Type B pancreatic cell (in vitro differentiated cells): ENCODE results near the gene STIM1. TPM values are rescaled to one million over a fixed set of nuclear protein-coding genes. Genes with fewer than 3 reads are reported as not detected.

ENCODE experiments used
- DNase-seq: peaks from one replicate; pipeline ENCODE4 v3.0.0; 2021; ENCODE audit warnings: mixed read lengths; ENCODE audit not compliant: unreplicated experiment; ENCODE audit errors: extremely low spot score
- H3K27ac Mint-ChIP-seq: 2 replicates; pipeline ENCODE4 v1.8.0; 2021; ENCODE audit warnings: mild to moderate bottlenecking, mixed read lengths
- H3K27me3 Mint-ChIP-seq: 2 replicates; pipeline ENCODE4 v1.8.0; 2021; ENCODE audit warnings: mixed read lengths
- H3K36me3 Mint-ChIP-seq: 2 replicates; pipeline ENCODE4 v1.8.0; 2021; ENCODE audit warnings: mixed read lengths
- H3K4me1 Mint-ChIP-seq: one replicate; pipeline ENCODE4 v1.8.0; 2021; ENCODE audit warnings: mixed read lengths; ENCODE audit not compliant: unreplicated experiment
- H3K4me3 Mint-ChIP-seq: 2 replicates; pipeline ENCODE4 v1.8.0; 2021; ENCODE audit warnings: mild to moderate bottlenecking, mixed read lengths
- H3K9me3 Mint-ChIP-seq: 2 replicates; pipeline ENCODE4 v1.8.0; 2021; ENCODE audit warnings: mixed read lengths
- CTCF ChIP-seq: fragments of 200-600 bp; sonication (generic); conservative IDR thresholded peaks from 2 replicates; pipeline ENCODE4 v1.5.0; 2021; ENCODE audit warnings: antibody characterized with exemption, mild to moderate bottlenecking
- total RNA-seq: library from RNA; stranded (reverse); gene quantifications from 2 replicates; pipeline ENCODE4 v1.2.1, GENCODE V29; 2021; ENCODE audit warnings: low replicate concordance

STIM1 gene
- total RNA-seq, 1 donor from 2014 or later = 38.9 TPM

DNA sequence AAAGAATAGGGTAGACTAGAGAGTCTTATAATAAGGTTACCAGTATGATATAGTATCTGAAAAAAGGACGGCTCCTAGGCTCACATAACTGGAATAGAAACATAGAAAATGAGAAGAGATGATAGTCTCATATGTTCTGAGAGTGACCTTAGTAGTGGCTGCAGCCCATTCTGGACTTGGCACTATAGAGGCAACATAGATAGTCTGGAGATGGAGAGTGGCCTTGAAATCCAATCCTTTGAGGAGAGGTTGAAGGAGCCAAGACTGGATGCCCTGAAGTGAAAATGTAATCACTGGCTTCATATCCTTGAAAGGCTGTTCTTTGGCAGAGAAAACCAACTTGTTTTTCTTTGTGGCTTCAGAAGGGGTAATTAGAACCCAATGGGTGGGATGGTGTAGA, 81.1 kb downstream of the STIM1 start:
- H3K36me3 Mint-ChIP-seq = peaks cover 5% of the 10 kb centered on the region
- DNase-seq = no peak
- no peaks in the 10 kb centered on the region for H3K9me3 Mint-ChIP-seq
- H3K27ac Mint-ChIP-seq = no peak overlapping the region
- H3K27me3 Mint-ChIP-seq = no peaks in the 10 kb centered on the region
- no peaks in the 10 kb centered on the region for H3K4me1 Mint-ChIP-seq
- no peak for TF ChIP-seq CTCF
- no peak overlapping the region for H3K4me3 Mint-ChIP-seq

- no peak for TF ChIP-seq CTCF
- peaks cover 5% of the 10 kb centered on the region for H3K36me3 Mint-ChIP-seq
- H3K27ac Mint-ChIP-seq = no peak overlapping the region
- H3K4me1 Mint-ChIP-seq = peaks cover 5% of the 10 kb centered on the region
- no peaks in the 10 kb centered on the region for H3K9me3 Mint-ChIP-seq
- H3K27me3 Mint-ChIP-seq = no peaks in the 10 kb centered on the region
- H3K4me3 Mint-ChIP-seq = no peak overlapping the region
- DNase-seq = no peak
Observed at GRCh38 chr11:3939211-3939610, 83.7 kb downstream of the STIM1 start.

DNA sequence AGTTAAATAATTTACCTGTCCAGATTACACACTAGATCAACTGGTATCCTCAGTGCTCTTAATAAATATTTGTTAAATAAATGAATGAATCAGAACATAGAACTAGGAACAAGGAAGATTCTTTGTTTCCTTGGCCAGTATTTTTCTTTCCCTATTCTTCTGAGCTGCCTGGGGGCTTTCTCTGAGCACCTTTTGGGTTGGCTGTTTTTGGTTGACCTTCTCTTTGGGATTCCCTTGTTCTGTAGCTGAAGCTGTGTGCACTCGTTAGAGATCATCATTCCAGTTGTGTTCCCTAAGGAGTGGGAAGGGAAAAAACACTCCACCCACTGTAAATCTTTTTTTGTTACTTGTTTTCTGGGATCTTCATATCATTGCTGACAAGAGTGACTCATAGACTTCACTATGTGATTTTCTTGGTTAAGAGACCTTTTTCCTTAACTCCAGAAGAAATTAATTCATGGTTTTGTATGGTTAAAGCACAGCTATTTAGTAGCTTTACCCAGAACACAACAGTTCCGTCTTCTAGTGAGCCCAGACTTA, 84.3 kb downstream of the STIM1 start:
- TF ChIP-seq CTCF = no peak
- H3K36me3 Mint-ChIP-seq = peaks cover under 1% of the 10 kb centered on the region
- H3K9me3 Mint-ChIP-seq = no peaks in the 10 kb centered on the region
- DNase-seq = no peak
- H3K4me3 Mint-ChIP-seq = no peak overlapping the region
- H3K4me1 Mint-ChIP-seq = peaks cover 7% of the 10 kb centered on the region
- H3K27me3 Mint-ChIP-seq = no peaks in the 10 kb centered on the region
- H3K27ac Mint-ChIP-seq = no peak overlapping the region

GRCh38 chr11:3942160-3942955, 86.9 kb downstream of the STIM1 start:
- no peak for DNase-seq
- no peak overlapping the region for H3K27ac Mint-ChIP-seq
- H3K4me3 Mint-ChIP-seq = no peak overlapping the region
- no peaks in the 10 kb centered on the region for H3K27me3 Mint-ChIP-seq
- no peaks in the 10 kb centered on the region for H3K9me3 Mint-ChIP-seq
- H3K4me1 Mint-ChIP-seq = peaks cover 7% of the 10 kb centered on the region
- no peaks in the 10 kb centered on the region for H3K36me3 Mint-ChIP-seq
- TF ChIP-seq CTCF = no peak

- H3K4me3 Mint-ChIP-seq = no peak overlapping the region
- H3K9me3 Mint-ChIP-seq = no peaks in the 10 kb centered on the region
- TF ChIP-seq CTCF = no peak
- peaks cover 7% of the 10 kb centered on the region for H3K4me1 Mint-ChIP-seq
- no peak overlapping the region for H3K27ac Mint-ChIP-seq
- H3K36me3 Mint-ChIP-seq = no peaks in the 10 kb centered on the region
- no peaks in the 10 kb centered on the region for H3K27me3 Mint-ChIP-seq
- DNase-seq = no peak
Observed at GRCh38 chr11:3942956-3943497, 87.6 kb downstream of the STIM1 start.
